PFSK-1 (cell line): ENCODE measurements around the gene PIF1.

Source experiments
- FOXP2 ChIP-seq: optimal IDR thresholded peaks from 2 replicates; pipeline ENCODE3; 2011; ENCODE audit warnings: borderline replicate concordance, control low read depth, inconsistent platforms; ENCODE audit not compliant: insufficient read depth; ENCODE audit errors: extremely low read length, extremely low read depth
- POLR2AphosphoS5 ChIP-seq: IDR thresholded peaks from 2 replicates; pipeline ENCODE4 v1.6.1; 2012; ENCODE audit warnings: low read depth, mild to moderate bottlenecking, control low read depth, low read length, moderate library complexity
- REST ChIP-seq, 2 experiments: IDR thresholded peaks; 2 replicates each; pipeline versions ENCODE4 v1.6.1 to v1.8.0; 2011 to 2012; ENCODE audit warnings: low read depth in 2 of 2, low read length in 2 of 2, control low read depth in 1 of 2, inconsistent platforms in 1 of 2, mild to moderate bottlenecking in 1 of 2, moderate library complexity in 1 of 2; ENCODE audit not compliant: insufficient read depth in 1 of 2
- SIN3A ChIP-seq: IDR thresholded peaks from 2 replicates; pipeline ENCODE4 v1.6.1; 2012; ENCODE audit warnings: mild to moderate bottlenecking, low read length, moderate library complexity, borderline replicate concordance; ENCODE audit not compliant: insufficient read depth
- TAF1 ChIP-seq: IDR thresholded peaks from 2 replicates; pipeline ENCODE4 v1.6.1; 2012; ENCODE audit warnings: low read length, control low read depth, borderline replicate concordance; ENCODE audit not compliant: insufficient read depth

PIF1 gene

GRCh38 chr15:64856429-64857145 lies 31.1 kb upstream of the PIF1 start:
- no peak for TF ChIP-seq POLR2AphosphoS5
- TF ChIP-seq FOXP2, result peak; percentile 37

- TF ChIP-seq SIN3A (no peak), REST (IDR thresholded peaks at IDR 0.05; ENCODE audit: insufficient read depth in 1 of 2, low read depth in 2 of 2, low read length in 2 of 2) (no peak), TAF1 (no peak), FOXP2 (no peak), POLR2AphosphoS5 (no peak)
These were observed 29.9 kb upstream of the PIF1 start for GRCh38 chr15:64855205-64855975.

GRCh38 chr15:64854526-64854925 lies 29.1 kb upstream of the PIF1 start:
- TF ChIP-seq FOXP2 (no peak), SIN3A (no peak), POLR2AphosphoS5 (no peak), REST (IDR thresholded peaks at IDR 0.05; ENCODE audit: insufficient read depth in 1 of 2, low read depth in 2 of 2, low read length in 2 of 2) (no peak), TAF1 (no peak)

GRCh38 chr15:64854041-64854440 lies 28.6 kb upstream of the PIF1 start:
- peak; percentile 7 for TF ChIP-seq FOXP2
- TF ChIP-seq TAF1, result no peak

GRCh38 chr15:64851503-64851840 lies 26.0 kb upstream of the PIF1 start:
- no peak for TF ChIP-seq REST (IDR thresholded peaks at IDR 0.05; ENCODE audit: insufficient read depth in 1 of 2, low read depth in 2 of 2, low read length in 2 of 2)
- TF ChIP-seq FOXP2, result no peak
- no peak for TF ChIP-seq TAF1
- no peak for TF ChIP-seq SIN3A
- TF ChIP-seq POLR2AphosphoS5, result no peak
